ENCODE measurements around the gene RAB25. TPM values are rescaled to one million over a fixed set of nuclear protein-coding genes. Genes with fewer than 3 reads are reported as not detected.
"Not testable (repeated sequence)": the region's sequence is repeated elsewhere in the genome, so short reads cannot be mapped to it uniquely, and the experiment has no call there.

RAB25 gene
- polyA plus RNA-seq, 1 donor from 2014 or later = 1.3 TPM

- Histone ChIP-seq H3K4me3 (ENCODE audit: low read length) (no peak overlapping the region), H3K36me3 (ENCODE audit: insufficient read depth, low read length) (peaks cover 6% of the 10 kb centered on the region), H3K9me3 (ENCODE audit: low read length) (no peaks in the 10 kb centered on the region), H3K9me2 (ENCODE audit: insufficient read depth, low read length) (no peaks in the 10 kb centered on the region), H3K27me3 (ENCODE audit: insufficient read depth, low read depth, low read length) (no peaks in the 10 kb centered on the region), H4K20me1 (ENCODE audit: insufficient read depth) (peaks cover 28% of the 10 kb centered on the region), H3K9ac (ENCODE audit: low read length) (no peak overlapping the region), H2AFZ (ENCODE audit: low read depth, low read length) (no peak overlapping the region), H3K79me2 (replicated peaks; ENCODE audit: insufficient read depth, low read length) (peaks cover 19% of the 10 kb centered on the region), H3K4me2 (ENCODE audit: low read length) (no peak overlapping the region), H3K27ac (ENCODE audit: low read length) (no peak overlapping the region), H3F3A (ENCODE audit: insufficient read depth, low read length, poor library complexity, severe bottlenecking) (peaks cover 5% of the 10 kb centered on the region)
- TF ChIP-seq TAF1 (IDR thresholded peaks at IDR 0.05; ENCODE audit: low read depth) (no peak), REST (IDR thresholded peaks at IDR 0.05; ENCODE audit: borderline replicate concordance) (no peak), EZH2 (IDR thresholded peaks at IDR 0.05; ENCODE audit: borderline replicate concordance, insufficient read depth, low read length, poor library complexity, severe bottlenecking) (no peak), RAD21 (conservative IDR thresholded peaks at IDR 0.05) (no peak), POLR2AphosphoS5 (IDR thresholded peaks at IDR 0.05) (peak; percentile 7)
These were observed 9.6 kb downstream of the RAB25 start for GRCh38 chr1:156070548-156070947.

- not testable (repeated sequence) for H3F3A ChIP-seq (ENCODE audit: insufficient read depth, low read length, poor library complexity, severe bottlenecking); H3K4me3 ChIP-seq (ENCODE audit: low read length); H3K27ac ChIP-seq (ENCODE audit: low read length); H3K9me3 ChIP-seq (ENCODE audit: low read length); H3K36me3 ChIP-seq (ENCODE audit: insufficient read depth, low read length); H3K27me3 ChIP-seq (ENCODE audit: insufficient read depth, low read depth, low read length); H3K9me2 ChIP-seq (ENCODE audit: insufficient read depth, low read length); H3K4me2 ChIP-seq (ENCODE audit: low read length); H2AFZ ChIP-seq (ENCODE audit: low read depth, low read length); H3K9ac ChIP-seq (ENCODE audit: low read length)
- H3K79me2 ChIP-seq (replicated peaks; ENCODE audit: insufficient read depth, low read length) = peaks cover 27% of the 10 kb centered on the region
- H4K20me1 ChIP-seq (ENCODE audit: insufficient read depth) = peaks cover 36% of the 10 kb centered on the region
- TF ChIP-seq POLR2AphosphoS5 (IDR thresholded peaks at IDR 0.05) = peak; percentile 9
These were observed 10.4 kb downstream of the RAB25 start for GRCh38 chr1:156071332-156071816.

GRCh38 chr1:156072251-156072650 is 11.3 kb downstream of the RAB25 start:
- Histone ChIP-seq H3K27me3 (ENCODE audit: insufficient read depth, low read depth, low read length) (no peaks in the 10 kb centered on the region), H3K9ac (ENCODE audit: low read length) (no peak overlapping the region), H3K36me3 (ENCODE audit: insufficient read depth, low read length) (peaks cover 9% of the 10 kb centered on the region), H3K4me2 (ENCODE audit: low read length) (no peak overlapping the region), H3K9me2 (ENCODE audit: insufficient read depth, low read length) (no peaks in the 10 kb centered on the region), H3K9me3 (ENCODE audit: low read length) (no peaks in the 10 kb centered on the region), H3K27ac (ENCODE audit: low read length) (no peak overlapping the region), H4K20me1 (ENCODE audit: insufficient read depth) (peaks cover 45% of the 10 kb centered on the region), H3K79me2 (replicated peaks; ENCODE audit: insufficient read depth, low read length) (peaks cover 35% of the 10 kb centered on the region), H3K4me3 (ENCODE audit: low read length) (no peak overlapping the region), H3F3A (ENCODE audit: insufficient read depth, low read length, poor library complexity, severe bottlenecking) (peaks cover 5% of the 10 kb centered on the region), H2AFZ (ENCODE audit: low read depth, low read length) (no peak overlapping the region)
- TF ChIP-seq CTCF (IDR thresholded peaks at IDR 0.05; ENCODE audit: poor library complexity, severe bottlenecking) (no peak), EZH2 (IDR thresholded peaks at IDR 0.05; ENCODE audit: borderline replicate concordance, insufficient read depth, low read length, poor library complexity, severe bottlenecking) (no peak), TAF1 (IDR thresholded peaks at IDR 0.05; ENCODE audit: low read depth) (no peak), RAD21 (conservative IDR thresholded peaks at IDR 0.05) (no peak), REST (IDR thresholded peaks at IDR 0.05; ENCODE audit: borderline replicate concordance) (no peak), EP300 (conservative IDR thresholded peaks at IDR 0.05; ENCODE audit: poor library complexity, severe bottlenecking) (no peak), POLR2AphosphoS5 (IDR thresholded peaks at IDR 0.05) (no peak), SMC3 (conservative IDR thresholded peaks at IDR 0.05; ENCODE audit: poor library complexity) (no peak), MXI1 (conservative IDR thresholded peaks at IDR 0.05; ENCODE audit: poor library complexity, severe bottlenecking) (no peak)
